Osteocyte (in vitro differentiated cells): Measurements from ENCODE around the gene WASHC2C. TPM values are rescaled to one million over a fixed set of nuclear protein-coding genes. Genes with fewer than 3 reads are reported as not detected.
"Not testable (repeated sequence)": the region's sequence is repeated elsewhere in the genome, so short reads cannot be mapped to it uniquely, and the experiment has no call there.

Experiments used
- DNase-seq: peaks from one replicate; pipeline ENCODE4 v3.0.0; 2021; ENCODE audit warnings: mixed read lengths; ENCODE audit not compliant: unreplicated experiment; ENCODE audit errors: extremely low spot score
- H3K27ac Mint-ChIP-seq: one replicate; pipeline ENCODE4 v1.8.0; 2021; ENCODE audit warnings: mild to moderate bottlenecking, mixed read lengths; ENCODE audit not compliant: unreplicated experiment
- H3K27me3 Mint-ChIP-seq: one replicate; pipeline ENCODE4 v1.8.0; 2021; ENCODE audit warnings: mixed read lengths; ENCODE audit not compliant: unreplicated experiment
- H3K36me3 Mint-ChIP-seq: one replicate; pipeline ENCODE4 v1.8.0; 2021; ENCODE audit warnings: mixed read lengths; ENCODE audit not compliant: unreplicated experiment
- H3K4me1 Mint-ChIP-seq: one replicate; pipeline ENCODE4 v1.8.0; 2021; ENCODE audit warnings: mixed read lengths; ENCODE audit not compliant: unreplicated experiment
- H3K4me3 Mint-ChIP-seq: one replicate; pipeline ENCODE4 v1.8.0; 2021; ENCODE audit warnings: mild to moderate bottlenecking, moderate library complexity, mixed read lengths; ENCODE audit not compliant: unreplicated experiment
- H3K9me3 Mint-ChIP-seq: one replicate; pipeline ENCODE4 v1.8.0; 2021; ENCODE audit warnings: mixed read lengths; ENCODE audit not compliant: unreplicated experiment
- CTCF ChIP-seq: fragments of 200-600 bp; sonication (generic); IDR thresholded peaks from 2 replicates; pipeline ENCODE4 v1.5.0; 2021; ENCODE audit warnings: antibody characterized with exemption, mild to moderate bottlenecking, moderate library complexity
- total RNA-seq: library from RNA; stranded (reverse); gene quantifications from 2 replicates; pipeline ENCODE4 v1.2.1, GENCODE V29; 2021

Gene WASHC2C
- total RNA-seq, 1 donor from 2014 or later, result 62.8 TPM

DNA sequence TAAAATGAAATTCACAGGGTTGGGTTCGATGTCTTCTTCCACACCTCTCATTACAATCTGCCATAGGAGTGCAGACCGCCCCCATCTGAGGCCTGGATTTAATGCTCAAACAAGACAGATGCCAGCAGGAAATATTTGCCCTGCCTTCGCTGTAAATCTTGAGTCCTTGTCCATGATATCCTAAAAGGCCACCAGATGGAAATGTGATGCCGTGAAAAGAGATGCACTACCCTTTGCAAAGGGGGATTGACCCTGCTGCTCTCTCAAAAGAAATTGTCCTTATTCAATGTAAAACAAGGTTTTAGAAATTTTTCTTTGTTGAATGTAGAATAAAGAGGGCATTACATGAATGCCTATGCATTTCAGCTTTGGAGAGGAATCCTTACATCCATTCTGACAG lies 82.8 kb downstream of the WASHC2C start:
- Mint-ChIP-seq H3K27ac (no peak overlapping the region), H3K4me1 (peaks cover 3% of the 10 kb centered on the region), H3K9me3 (no peaks in the 10 kb centered on the region), H3K27me3 (peaks cover 20% of the 10 kb centered on the region), H3K36me3 (no peaks in the 10 kb centered on the region), H3K4me3 (no peak overlapping the region)
- no peak for DNase-seq
- TF ChIP-seq CTCF, result peak; percentile 20

DNA sequence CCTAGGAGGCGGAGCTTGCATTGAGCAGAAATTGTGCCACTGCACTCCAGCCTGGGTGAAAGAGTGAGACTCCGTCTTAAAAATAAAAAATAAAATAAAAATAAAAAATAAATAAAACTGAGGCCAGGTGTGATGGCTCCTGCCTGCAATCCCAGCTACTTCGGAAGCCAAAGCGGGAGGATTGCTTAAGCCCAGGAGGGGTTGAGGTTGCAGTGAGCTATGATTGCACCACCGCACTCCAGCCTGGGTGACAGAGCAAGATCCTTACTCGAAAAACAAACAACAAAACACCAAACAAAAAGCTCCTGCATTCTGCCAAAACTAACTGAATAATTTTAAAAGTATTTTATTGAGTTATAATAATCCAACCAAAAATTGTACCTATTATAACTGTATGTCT lies 84.0 kb downstream of the WASHC2C start:
- H3K4me3 Mint-ChIP-seq, result no peak overlapping the region
- no peaks in the 10 kb centered on the region for H3K9me3 Mint-ChIP-seq
- DNase-seq, result no peak
- H3K27me3 Mint-ChIP-seq, result peaks cover 18% of the 10 kb centered on the region
- no peak overlapping the region for H3K27ac Mint-ChIP-seq
- no peaks in the 10 kb centered on the region for H3K36me3 Mint-ChIP-seq
- H3K4me1 Mint-ChIP-seq, result peaks cover 3% of the 10 kb centered on the region
- no peak for TF ChIP-seq CTCF

DNA sequence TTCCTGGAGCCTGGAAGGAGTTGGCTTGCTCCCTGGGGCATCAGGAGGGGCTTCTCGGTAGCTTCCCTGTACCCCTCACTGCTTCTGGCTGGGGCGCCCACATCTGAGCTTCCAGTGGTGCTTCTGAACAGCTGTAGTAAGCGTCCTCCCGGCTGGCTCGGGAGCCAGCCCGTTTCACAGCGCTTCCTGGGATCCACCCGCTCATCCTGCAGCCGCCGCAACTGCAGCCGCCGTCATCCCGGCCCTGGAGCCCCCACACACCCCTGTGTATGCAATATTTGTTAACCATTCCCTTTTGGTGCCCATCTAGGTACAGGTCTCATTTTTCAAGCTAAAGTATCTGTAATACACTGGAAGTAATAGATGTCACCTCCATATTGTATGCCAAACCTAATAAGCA lies 85.9 kb downstream of the WASHC2C start:
- H3K4me1 Mint-ChIP-seq, H3K36me3 Mint-ChIP-seq, DNase-seq, H3K27ac Mint-ChIP-seq, H3K9me3 Mint-ChIP-seq, H3K4me3 Mint-ChIP-seq, H3K27me3 Mint-ChIP-seq: not testable (repeated sequence)

DNA sequence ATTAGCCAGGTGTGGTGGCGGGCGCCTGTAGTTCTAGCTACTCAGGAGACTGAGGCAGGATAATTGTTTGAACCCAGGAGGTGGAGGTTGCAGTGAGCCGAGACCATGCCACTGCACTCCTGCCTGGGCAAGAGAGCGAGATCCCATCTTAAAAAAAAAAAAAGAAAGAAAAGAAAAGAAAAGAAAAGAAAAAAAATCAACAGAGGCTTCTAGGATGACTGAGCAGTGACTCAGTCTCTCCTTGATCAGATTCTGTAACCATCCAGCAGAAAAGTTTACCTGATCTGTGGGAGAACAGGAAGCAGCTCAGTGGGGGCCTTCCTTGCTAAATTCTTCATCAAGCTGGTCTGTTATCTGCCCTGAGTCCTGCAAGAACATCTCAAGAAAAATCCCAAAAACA lies 87.1 kb downstream of the WASHC2C start:
- H3K36me3 Mint-ChIP-seq, H3K4me3 Mint-ChIP-seq, DNase-seq, H3K4me1 Mint-ChIP-seq, H3K27ac Mint-ChIP-seq, H3K27me3 Mint-ChIP-seq, H3K9me3 Mint-ChIP-seq: not testable (repeated sequence)

DNA sequence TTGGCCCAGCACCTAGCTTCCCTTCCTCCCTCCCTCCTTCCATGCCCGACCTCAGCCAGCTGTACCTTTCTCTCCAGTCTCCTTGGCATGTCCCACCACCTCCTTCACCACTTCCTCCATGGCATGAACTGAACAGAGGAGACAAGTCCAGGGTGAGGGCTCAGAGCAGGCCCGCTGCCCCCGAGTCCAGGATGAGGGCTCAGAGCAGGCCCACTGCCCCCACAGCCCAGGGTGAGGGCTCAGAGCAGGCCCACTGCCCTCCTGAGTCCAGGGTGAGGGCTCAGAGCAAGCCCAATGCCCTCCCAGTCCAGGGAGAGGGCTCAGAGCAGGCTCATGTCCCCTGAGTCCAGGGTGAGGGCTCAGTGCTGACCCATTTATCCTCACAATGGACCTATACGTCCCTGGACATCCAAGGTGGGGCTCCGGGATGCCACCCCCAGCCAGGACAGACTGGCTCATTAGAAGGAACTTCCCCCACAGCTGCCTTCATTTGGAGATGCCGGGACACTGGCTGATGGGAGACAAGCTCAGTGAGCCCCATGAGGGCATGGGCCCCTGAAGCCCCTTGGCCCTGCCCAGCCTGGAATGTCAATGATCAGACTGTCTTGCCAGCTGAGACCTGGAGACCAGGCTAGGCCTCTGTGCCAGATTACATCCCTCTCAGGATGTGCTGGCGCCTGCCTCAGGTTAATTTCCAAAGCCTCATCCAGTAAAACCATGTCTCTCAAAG lies 90.2 kb downstream of the WASHC2C start:
- H3K36me3 Mint-ChIP-seq, result no peaks in the 10 kb centered on the region
- H3K27me3 Mint-ChIP-seq, result no peaks in the 10 kb centered on the region
- no peak overlapping the region for H3K4me3 Mint-ChIP-seq
- TF ChIP-seq CTCF, result no peak
- DNase-seq, result peak; percentile 80
- H3K9me3 Mint-ChIP-seq, result peaks cover 9% of the 10 kb centered on the region
- no peak overlapping the region for H3K27ac Mint-ChIP-seq
- H3K4me1 Mint-ChIP-seq, result peaks cover 3% of the 10 kb centered on the region

- Mint-ChIP-seq H3K27ac (no peak overlapping the region), H3K27me3 (no peaks in the 10 kb centered on the region), H3K4me1 (peaks cover 3% of the 10 kb centered on the region), H3K9me3 (peaks cover 9% of the 10 kb centered on the region), H3K4me3 (no peak overlapping the region), H3K36me3 (no peaks in the 10 kb centered on the region)
- TF ChIP-seq CTCF, result no peak
- DNase-seq, result peak; percentile 78
These were observed 90.8 kb downstream of the WASHC2C start for GRCh38 chr10:45817912-45818311.
